ENCODE measurements around the gene CYBC1.

The CYBC1 gene

DNA sequence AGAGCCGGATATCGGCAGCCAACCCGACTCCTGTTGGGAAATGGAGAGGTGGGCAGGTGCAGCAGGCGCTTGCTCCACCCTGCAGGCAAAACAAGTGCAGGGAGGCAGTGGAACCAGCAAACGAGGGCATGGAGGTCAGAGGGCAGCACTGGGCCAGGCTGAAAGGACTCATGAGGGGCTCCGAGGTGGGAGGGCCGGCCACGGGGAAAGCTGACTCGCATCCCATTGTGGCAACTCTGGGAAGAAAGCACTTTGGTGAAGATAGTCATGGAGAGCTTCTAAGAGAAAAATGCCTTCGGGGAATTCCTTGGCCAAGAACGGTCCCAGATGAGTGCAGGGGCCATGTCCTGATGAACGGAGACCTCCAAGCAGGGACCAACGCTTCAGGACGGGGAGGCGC is 4.4 kb downstream of the CYBC1 start:
- no peak for DNase-seq

DNA sequence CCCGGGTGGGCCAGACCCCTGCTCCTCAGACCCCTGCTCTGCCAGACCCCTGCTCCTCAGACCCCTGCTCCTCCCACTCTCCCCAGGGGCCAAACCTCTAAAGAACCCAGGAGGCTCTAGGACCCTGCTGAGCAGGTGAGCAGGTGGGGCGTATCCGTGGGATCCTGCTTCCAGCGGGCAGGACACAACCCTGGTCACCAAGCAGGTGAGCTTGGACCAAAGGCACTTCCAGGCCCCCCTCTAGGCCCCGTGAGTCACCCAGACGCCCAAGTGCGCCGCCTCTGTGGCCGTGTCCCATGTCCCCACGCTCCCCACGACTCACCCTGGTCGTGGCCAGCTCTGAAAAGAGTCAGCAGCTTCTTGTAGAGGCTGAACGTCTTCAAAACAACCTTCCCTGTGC is 5.0 kb downstream of the CYBC1 start:
- no peak for DNase-seq

DNA sequence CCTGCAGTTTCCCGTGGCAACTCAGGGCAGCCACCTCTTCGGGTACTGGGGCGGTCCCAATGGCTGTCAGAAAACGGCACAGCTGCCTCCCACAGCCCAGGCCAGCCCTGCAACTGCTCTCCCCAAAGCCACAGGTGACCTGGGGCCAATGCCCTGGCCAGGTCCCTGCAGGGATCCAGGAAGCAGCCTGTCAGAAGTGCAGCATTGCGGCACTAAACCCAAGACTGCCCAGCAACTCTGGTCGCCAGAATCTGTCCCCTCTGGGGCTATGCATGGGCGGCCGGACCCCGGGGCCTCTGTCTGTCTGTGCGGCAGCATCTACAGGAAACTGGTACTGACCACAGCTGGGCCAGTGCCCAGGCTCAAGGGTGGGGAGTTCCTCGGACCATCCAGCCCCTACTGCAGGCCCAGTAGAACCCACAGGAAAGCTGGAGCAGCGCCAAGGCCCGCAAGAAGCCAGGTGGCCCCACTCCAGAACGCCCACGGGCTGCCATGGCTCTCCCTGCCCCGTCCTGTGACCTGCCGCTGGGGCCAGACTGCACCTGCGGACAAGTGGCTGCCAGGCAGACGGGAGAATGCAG is 5.5 kb downstream of the CYBC1 start:
- no peak for DNase-seq

DNA sequence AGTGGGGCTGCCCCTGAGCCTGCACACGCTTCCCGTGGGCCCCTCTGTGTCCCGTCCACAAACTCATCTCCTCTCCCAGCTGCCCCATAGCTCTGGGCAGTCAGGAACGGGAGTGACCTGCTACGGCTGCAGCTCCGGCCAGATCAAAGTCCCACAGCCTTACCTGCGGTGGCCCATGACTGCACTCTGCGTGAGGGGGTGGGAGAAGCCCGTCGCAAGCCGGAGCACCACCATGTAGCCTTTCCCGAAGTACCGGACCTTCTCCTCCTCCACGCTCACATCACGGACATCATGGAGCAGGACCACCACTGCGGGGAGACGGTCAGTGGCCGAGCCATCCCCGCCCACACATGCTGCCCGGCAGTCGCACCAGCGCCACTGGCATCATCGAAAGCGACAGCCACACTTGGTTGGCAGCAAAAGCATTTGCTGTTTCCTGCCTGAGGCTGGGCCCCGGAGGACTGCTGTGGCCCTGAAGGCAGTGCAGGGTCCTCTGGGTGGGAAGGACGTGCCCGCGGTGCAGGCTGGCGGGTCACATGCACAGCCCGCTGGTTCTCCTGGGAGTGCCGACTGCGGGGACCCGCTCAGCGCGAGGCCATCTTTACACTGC is 6.2 kb downstream of the CYBC1 start:
- no peak for DNase-seq

DNA sequence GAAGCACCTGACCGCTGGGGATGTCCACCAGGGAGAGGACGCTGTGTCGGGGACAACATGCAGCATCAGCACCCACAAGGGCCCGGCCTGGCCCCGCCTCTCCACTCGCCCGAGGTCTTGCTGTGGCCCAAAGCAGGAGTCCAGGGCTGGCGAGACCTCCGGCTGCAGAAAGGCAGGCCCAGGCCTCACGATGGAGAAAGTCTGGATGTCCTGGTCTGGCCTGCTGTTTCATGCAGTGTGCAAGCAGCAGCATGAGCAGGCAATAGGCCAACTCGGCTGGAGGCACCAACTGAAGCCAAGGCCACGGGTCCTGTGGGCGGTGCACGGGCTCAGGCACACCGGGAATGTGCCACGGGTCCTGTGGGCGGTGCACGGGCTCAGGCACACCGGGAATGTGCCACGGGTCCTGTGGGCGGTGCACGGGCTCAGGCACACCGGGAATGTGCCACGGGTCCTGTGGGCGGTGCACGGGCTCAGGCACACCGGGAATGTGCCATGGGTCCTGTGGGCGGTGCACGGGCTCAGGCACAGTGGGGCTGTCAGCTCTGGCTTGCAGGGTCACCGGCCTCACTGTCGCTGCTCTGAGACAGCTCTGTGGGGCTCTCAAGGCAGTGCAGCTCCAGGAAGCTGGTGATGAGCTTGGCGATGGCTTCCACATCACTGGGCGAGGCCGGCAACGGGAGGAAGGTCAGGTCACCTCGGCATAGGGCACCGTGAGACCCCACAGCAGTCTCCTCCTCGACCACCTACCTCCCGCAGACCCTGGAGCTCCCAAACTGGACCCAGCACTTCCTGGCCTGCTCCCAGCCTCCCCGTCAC is 6.9 kb downstream of the CYBC1 start:
- no peak for DNase-seq

DNA sequence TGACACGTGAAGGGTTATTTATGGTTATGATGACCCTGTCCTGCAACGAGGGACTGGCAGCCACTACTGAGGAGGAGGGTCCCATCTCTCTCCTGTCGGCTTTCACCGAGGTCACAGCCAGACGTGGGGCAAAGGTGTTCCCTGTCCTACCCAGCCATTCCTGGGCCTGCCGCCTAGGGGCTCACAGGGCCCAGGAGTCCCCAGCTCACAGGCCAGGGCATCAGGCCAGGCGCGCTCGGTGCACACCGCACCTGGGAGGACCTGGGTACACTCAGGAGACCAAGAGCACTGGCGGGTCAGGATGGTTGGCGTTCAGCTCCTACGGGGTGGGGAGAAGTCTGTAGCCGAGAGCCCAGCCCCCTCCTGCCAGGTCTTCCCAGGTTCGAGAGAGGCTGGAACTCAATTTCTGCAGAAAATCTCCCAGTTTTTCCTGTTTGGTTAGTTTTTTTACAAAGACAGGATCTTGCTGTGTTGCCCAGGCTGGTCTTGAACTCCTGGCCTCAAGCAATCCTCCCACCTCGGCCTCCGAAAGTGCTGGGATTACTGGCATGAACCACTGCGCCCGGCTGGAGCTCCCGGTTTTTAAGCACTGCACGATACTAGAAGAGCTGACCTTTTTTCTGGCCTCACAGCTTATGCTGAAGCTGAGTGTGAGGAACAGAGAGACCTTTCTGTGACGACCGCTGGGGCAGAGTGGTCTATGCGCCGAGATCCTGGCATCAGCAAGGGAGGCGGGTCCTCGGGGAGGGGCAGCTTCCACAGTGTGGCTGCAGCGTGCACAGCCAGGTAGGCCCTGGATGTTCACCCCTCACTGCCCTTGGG is 7.7 kb downstream of the CYBC1 start:
- no peak for DNase-seq

DNA sequence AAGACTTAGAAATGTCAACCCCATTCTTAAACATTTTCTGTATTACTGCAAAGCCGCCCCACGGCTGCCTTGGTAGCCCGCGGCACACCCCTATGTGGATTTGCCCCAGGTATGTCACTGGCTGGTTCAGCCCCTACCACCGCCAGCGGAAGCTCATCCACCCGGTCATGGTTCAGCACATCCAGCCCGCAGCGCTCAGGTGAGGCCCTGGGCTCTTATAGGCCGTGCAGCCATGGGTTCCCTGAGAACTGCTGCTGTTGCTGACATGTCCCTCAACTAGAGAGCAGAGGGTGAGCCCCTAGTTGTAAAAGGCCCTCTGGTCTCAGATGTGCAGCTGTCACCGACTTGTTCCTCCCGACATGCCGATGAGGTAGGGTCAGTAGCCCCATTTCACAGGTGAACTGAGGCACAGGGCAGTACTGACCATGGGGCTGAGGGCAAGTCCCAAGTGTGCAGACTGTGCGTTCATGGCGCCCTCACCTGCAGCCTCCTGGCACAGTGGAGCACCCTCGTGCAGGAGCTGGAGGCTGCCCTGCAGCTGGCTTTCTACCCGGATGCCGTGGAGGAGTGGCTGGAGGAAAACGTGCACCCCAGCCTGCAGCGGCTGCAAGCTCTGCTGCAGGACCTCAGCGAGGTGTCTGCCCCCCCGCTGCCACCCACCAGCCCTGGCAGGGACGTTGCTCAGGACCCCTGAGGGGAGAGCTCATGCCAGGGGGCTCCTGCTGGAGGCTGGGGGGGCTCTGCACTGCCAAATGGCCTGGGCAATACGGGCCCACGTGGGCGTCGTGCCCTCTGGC is 8.7 kb downstream of the CYBC1 start:
- DNase-seq = no peak

DNA sequence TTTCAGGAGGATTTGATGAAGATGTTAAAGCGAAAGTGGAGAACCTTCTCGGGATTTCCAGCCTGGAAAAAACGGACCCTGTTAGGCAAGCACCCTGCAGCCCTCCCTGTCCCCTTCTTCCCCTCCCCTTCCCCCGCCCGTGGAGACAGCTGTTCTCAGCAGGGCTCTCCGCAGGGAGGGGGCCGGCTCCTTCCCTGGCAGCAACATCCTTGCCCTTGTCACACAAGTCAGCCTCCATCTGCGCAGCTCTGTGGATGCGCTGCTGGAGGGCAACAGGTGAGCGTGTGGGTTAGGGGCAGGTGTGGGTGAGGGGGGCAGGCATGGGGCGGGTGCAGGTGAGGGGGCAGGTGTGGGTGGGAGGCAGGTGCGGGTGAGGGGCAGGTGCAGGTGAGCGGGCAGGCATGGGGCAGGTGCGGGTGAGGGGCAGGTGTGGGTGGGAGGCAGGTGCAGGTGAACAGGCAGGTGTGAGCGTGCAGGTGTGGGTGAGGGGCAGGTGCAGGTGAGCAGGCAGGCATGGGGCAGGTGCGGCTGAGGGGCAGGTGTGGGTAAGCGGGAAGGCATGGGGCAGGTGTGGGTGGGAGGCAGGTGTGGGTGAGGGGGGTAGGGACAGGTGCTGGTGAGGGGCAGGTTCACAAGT is 9.4 kb downstream of the CYBC1 start:
- no peak for DNase-seq

DNA sequence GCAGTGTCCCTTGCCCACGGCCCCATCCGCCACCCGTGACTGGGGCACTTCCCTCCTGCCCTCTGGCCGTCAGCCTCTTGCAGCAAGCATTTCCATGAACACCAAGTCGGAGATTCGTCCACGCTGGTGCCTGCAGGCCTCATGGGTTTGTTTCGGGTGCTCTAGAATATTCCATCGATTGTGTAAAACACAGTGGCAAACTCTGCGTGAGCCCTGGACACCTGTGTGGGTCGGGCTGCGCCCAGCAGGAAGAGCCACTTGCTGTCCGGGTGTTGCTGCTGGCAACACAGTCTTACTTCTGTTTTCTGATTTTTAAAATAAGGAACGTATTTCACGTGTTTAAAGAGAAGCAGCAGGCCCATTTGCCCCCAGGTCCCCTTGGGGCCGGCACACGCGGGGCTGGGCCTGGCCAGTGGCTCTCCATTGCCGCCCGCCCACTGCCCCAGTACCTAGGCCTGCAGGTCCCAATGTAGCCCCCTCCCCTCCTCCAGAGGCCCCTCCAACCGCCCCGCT is 10.0 kb downstream of the CYBC1 start:
- no peak for DNase-seq

DNA sequence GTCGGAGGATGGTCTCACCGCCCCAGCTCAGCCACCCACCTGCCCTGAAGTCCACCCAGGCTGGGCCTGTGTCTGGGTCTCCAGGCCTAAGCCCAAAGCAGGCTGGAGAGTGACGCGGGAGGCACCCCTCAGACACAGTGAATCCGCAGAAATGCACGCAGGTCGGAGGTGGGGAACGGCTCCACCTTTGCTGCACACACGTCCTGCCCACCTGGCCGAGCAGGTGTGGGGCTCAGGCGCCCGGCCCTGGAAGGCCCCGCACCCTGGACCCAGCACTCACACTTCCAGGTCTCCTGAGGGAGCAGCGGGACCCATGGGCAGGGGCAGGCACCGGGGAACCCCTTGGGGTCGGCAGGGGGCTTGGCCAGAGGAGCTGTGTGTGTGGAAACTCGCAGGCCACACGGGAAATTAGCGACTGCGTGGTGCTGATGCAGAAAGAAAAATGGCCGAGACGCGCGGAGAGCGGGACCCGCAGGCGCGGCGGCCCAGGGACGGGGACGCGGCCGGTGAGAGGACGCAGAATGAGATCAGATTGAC is 10.7 kb downstream of the CYBC1 start:
- no peak for DNase-seq

DNA sequence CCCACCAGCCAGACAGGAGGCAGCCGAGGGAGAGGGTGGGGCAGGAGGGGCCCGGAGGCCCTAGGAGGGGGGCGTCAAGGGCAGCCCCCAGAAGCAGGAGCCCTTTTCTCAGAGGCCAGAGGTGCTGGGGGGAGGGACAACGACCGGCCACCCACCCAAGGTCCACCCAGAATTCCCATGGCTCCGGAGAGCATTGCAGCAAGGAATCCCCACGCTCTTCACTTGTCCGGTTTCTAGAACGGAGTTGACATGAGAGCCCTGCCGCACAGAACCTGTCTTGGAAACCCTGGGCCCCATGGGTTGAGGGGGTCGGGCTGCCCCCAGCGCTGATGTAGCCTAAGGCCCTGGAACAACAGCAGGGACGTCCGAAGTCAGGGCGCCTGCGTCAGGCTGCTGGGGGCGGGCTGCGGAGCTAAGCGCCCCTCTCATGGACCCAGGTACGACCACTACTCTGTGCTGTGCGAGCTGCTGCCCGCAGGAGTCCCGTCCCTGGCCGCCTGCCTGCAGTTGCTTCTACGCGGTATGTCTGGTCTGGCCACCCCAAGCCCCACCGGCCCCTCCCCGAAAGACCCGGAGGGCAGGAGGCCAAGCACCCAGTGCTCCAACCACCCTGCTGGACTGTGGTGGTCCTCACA is 11.2 kb downstream of the CYBC1 start:
- no peak for DNase-seq

DNA sequence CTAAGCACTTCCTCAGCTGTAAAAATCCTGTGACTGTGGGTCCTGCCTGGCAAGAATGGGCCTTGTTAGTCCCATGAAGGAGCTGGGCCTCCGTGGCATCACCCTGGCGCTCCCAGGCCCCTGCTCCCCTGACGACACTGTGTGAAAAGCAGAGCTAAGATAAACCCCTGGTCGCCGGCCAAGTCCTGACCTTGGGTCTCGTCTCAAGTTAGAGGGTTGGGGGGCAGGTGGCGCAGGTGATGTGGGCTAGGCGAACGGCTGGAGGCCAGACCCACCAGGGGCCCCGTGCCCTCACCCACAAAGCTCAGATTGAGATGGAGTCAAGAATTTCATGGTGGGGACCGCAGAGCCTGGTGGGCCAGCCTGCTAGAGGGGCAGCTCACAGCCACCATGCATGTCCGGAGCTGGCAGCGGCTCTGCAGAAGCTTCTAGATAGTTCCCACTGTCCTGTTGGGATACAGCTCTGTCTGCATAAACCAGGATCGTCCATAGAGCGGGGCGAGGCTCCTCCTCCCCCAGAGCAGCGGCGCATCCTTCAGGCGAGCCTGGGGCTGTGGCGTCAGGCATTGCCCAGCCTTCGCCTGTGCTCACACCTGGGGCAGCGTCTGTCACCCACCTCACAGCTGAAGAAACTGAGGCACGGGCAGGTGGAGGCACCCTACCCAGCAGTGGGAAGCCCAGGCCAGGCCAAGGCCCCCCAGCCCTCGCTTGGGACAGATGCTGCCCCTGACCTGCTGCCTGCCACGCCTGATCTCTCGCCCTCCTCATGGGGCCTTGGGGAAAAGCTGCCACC is 12.0 kb downstream of the CYBC1 start:
- DNase-seq = no peak

DNA sequence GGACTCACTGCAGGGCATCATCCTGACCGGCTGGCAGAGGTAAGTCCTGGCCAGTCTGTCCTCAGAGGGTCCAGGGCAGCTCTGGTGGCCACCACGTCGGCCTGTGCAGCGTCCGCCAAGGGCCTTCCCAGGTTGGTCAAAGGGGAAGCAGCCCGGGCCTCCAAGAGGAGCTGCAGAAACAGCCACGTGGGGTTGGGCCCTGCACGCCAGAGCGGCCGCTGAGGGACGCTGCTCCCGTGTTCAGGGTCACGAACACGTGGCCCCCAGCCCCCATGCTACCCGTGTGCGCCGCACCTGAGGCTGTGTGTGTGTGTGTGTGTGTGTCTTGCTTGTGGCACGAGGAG is 13.3 kb downstream of the CYBC1 start:
- DNase-seq = no peak

DNA sequence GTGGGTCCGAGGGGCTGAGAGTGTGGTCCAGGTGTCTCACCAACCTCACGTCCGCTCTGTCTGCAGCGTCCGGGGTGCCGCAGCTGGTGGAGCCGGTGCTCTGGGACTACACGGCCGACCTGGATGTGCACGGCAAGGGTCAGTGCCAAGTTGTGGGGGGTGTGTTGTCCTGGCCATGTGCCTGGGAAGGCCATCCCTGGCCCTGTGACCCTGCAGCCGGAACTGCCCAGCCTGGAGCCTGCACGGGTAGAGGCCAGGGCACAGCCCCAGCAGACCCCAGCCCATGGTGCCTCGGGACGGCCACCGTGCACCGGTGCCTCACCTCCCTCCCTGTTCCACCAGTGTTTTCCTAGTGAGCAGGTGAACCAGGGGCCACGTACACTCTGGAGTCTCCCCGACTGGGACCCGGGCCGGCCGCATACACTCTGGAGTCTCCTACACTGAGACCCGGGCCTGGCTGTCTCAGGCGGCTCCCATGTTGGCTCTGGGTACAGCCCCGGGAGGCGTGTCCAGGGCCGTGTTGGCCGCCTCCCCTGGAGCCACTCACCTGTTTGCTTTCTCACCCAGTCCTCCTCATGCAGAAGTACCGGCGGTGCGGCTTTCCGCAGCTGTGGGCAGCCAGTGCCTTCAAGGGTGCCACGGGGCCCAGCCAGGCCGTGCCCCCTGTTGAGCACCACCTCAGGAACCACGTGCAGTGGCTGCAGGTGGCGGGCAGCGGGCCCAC is 13.8 kb downstream of the CYBC1 start:
- no peak for DNase-seq

DNA sequence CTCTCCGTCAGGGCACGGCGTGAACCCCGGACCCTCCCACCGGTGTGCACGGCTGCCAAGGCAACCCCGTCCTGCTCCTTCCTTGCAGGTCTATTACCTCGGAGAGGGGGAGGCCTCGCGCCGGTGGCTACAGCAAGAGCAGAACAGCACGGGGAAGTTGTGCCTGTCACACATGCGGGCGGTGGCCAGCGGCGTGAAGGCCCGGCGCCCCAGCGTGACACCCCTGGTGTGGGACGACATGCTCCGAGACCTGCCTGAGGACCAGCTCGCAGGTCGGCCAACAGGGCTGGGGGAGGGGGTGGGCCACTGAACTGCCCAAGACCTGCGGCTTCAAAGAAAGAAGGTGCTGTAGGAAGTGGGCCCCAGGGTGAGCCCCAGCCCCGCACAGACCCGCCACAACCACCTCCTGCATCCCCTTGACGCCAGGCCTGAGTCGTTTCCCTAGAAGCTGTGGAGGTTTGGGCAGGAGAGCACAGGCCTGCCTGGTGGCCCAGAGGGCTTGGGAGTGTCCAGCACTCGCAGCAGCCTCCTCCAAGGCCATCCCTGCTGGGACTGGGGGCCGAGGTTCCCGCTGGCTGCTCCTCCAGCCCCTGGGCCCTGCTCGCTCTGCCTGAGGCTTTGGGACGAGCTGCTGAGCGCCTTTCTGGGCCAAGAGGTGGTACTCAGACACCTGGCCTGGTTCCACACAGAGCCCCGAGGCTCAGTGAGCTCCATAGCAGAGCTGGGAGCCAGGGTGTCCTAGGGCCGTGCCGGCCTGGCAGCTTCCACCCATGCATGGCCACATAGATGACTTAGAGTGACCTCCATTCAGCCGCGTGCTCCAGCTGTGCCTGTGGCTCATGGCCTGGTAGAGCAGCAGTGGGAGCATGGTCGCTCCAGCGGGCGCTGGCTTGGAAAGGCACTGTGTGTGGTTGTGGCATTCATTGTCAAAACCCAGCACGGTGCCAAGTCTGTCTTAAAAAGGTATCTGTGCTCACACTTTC is 14.7 kb downstream of the CYBC1 start:
- DNase-seq = no peak

DNA sequence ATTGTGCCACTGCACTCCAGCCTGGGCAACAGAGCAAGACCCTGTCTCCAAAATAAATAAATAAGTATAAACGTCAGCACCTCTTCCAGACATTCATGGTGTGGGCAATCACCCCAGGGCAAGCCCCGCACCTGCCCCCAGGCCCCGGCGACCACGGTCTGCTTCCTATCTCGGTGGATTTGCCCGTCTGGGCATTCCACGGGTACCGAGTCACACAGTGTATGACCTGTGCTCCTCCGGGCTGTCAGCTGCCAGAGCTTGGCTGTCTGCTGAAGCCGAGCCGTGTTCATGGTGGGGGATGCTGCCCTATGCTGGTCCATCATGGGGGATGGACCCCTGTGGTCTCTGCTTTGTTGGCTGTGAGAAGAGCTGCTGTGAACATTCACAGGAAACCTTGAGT is 15.4 kb downstream of the CYBC1 start:
- DNase-seq = no peak

DNA sequence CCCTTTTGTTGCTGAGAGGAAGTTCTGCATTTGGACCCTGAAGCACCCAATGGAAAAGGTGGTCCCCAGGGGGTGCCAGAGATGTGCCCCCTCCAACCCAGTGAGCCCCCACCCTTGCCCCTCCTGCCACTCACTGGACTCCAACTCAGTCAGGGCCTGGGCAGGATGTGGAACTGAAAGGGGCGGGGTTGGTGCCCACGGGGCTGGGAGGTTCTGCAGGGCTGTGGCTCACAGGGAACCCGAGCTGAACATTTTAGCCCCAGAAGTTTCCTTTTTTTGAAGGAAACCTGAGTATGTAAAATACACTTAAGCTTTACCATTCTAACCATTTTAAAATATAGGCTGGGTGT is 16.4 kb downstream of the CYBC1 start:
- DNase-seq = no peak

DNA sequence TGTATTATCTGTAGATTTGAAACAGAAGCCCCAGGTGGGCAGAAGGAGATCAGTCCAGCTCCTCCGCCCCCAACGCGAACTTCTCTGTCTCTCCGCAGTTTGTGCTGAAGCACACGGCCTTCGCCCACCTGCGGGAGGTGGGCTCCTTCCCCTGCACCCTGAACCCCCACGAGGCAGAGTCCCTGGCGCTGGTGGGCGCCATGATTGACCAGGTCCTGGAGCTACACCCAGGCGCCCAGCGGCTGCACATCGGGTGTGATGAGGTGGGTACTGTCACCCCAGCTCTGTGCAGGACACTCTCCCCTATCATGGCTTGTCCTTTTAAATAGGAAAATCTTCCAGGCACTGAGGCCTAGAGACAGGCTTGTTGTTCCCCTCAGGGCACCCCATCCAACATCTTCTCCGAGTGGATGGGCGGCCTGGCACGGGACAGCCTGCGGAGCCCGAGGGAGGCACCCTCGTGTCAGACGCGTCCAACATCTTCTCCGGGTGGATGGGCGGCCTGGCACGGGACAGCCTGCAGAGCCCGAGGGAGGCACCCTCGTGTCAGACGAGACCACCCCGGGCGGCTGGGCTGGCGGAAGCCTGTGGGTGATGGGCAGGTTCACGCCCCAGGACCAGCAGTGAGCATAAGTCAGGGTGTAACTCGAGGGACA is 16.9 kb downstream of the CYBC1 start:
- no peak for DNase-seq

Data from NCI-H2227 treated with DMSO at 0.1 percent for 48 hours (cell line).